ENCODE data around the gene TMA7. TPM values are rescaled to one million over a fixed set of nuclear protein-coding genes. Genes with fewer than 3 reads are reported as not detected.

The TMA7 gene
- total RNA-seq, 1 donor from 2014 or later, result 218 TPM

DNA sequence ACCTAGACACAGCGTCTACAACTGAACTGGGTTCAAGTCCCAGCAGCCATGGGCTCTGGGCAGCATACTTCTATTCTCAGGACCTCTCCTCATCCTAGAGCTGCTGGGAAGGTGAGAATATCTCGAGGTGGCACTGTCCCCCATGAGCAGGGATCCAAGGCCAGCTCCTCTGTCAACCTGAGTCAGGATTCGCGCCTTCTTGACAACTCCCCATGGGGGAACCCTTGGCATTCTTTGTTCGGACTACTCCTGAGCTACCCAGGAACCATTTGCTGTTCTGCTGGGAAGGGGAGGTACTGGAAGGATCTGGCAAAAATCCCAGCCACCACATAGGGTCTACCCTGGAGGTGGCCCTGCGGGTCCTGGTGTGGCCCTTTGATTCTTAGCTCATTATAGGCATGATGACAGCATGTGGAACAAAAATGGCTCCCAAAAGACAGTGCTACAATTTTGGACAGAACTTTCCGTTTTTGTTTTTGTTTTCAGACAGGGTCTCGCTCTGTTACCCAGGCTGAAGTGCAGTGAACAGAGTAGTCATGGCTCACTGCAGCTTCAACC lies 32.4 kb upstream of the TMA7 start:
- intact Hi-C loops (cut with micrococcal nuclease), result no loop called here

DNA sequence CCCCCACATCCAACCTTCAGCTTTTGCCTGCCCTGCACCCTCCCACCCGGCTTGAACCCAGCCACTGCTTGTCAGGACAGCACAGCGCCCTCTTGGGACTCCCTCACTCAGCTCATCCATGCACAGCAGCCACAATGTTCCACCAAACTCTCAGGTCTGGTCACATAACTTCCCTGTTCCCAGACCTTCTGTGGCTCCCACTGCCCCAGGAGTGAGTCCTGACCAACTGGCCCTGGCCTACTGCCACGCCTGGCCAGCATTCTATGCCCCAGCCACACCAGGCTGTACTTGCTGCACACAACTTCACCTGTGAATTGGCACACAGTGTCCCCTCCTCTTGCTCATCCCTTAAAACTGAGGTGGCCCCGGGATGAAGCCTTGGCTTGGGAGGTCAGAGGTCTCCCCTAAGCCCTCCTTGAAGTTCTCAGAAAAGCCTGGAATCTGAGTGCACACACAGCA lies 31.2 kb upstream of the TMA7 start:
- intact Hi-C loops (cut with micrococcal nuclease), result no loop called here

DNA sequence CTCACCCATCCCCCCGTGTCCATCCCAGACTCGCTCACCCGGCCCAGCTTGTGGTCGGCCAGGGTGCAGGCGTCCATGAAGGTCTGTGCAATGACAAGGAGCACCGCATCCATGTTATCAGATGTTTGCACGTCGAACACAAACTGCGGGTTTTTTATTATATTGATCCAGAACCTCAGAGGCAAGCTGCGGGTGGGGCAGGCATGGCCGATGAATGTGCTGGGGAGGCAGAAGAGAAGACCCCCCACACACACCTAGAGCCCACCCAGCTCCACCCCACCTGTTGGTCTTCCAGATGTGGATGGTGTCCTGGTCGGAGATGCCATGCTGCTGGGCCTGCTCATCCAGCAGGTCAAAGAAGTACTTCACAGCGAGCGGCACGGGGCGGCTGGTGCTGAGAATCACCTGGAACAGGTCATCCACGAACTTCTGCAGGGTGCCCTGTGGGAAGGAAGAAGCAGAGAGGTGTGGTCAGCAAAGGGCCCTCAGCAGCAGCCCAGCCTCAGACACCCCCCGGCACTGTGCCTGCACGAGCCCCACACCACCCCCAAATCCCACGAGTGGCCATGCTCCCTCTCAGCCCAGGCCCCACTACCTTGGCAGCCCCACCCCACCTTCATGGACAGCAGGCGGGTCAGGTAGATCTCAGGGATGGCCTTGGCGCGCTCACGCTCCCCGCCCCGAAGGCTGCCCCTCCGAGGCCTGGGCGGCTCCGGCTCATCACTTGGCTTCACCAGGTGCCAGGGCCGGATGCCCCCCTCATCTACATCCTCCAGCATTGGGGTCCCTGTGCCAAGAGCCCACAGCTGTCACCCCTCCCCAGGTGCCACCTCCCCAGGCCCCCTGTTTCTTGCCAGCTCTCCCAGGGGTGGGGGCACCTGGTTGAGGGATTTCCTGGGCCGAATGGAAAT lies 30.5 kb upstream of the TMA7 start:
- intact Hi-C loops (cut with micrococcal nuclease), result no loop called here

DNA sequence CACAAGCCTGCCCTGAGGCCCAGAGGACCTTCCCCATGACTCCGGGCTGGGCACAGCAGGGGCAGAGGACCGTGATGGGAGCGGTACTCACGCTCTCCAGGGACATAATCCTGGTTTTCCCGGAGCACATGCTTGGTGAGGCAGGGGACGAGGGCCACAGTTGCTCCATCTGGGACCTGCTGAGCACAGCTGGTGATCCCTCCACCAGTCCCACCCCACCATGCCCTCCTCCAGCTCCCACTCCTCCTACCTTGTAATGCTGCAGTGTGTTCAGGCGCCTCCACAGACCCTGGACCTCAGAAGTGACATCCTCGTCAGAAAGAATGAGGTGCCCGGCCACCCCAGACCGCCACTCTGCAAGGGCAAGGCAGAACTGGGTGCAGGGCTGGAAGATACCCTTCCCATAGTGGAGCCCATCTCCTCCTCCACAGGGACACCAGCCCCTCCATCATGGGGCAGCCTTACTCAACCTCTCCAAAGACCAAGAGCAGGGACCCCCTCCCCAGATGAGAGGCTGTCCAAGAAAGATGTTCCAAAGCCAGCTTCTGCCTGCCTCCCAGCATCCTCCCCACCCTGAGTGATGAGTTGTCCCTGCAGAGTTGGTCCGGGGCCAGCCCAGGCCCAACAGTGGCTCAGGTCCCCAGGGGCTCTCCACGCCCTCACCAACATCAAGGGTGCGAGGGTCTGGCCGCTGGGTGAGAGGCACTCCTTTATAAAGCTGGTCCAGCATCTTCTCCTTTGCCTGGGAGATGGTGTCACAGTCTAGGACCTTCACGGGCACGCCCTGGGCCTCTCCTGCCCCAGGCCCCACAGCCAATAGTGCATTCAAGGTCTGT lies 29.6 kb upstream of the TMA7 start:
- intact Hi-C loops (cut with micrococcal nuclease), result no loop called here

DNA sequence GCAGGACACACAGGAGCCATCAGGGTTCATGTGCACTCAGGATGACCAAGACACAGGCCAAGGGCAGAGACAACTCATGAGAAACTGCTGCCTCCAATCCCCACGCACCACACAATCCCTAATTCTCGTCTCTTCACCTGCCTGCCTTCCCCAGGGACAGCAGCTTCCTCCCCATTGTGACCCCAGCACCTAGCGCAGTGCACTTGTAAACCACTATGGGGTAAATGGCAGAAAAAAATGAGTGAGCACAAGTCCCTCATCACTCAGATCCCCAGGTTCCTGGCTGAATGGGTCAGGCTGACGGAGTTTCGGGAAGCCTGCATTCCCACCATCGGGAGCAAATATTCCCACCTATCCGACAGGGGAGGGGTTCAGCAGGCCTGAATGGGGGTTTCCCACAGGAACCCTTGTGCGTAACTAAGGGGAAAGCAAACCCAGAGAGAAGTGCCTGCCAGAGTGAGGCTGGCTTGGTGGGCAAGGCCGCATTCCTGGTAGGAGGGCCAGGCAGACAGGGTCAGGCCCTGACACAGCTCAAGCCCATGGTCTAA lies 28.9 kb upstream of the TMA7 start:
- intact Hi-C loops (cut with micrococcal nuclease), result no loop called here

DNA sequence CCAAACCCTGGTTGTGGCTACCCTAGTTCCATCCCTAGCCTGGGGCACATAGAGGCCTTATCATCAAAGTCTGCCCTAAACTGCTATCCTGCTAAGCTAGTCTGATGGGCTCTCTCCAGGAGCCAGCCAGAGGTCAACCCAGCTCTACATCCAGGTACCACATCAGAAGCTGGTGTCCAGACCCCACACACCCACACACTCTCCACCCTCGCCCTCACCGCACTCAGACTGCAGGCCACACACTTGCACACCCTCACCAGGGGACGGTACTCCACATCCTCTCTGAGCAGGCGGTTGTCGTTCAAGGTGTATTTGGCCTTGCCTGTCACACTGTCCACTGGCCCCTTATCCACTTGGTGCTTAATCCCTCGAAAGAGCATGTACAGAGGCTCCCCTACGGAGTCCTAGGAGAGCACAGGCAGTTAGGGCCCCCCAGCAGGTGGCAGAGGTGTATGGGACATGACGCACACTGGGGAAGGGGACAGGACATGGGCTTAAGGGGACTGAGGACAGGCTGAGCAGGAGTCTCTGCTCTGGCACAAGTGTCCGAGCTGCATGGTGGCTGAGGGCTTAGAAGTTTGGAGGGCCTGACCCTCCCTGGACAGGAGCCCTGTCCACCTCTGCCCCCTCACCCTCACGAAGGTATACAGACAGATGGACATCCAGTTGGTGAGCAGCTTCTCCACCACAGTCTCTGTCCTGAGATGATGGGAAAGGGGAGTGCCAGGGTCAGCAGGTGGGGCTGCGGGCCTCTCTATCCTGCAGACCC lies 28.3 kb upstream of the TMA7 start:
- intact Hi-C loops (cut with micrococcal nuclease), result no loop called here

DNA sequence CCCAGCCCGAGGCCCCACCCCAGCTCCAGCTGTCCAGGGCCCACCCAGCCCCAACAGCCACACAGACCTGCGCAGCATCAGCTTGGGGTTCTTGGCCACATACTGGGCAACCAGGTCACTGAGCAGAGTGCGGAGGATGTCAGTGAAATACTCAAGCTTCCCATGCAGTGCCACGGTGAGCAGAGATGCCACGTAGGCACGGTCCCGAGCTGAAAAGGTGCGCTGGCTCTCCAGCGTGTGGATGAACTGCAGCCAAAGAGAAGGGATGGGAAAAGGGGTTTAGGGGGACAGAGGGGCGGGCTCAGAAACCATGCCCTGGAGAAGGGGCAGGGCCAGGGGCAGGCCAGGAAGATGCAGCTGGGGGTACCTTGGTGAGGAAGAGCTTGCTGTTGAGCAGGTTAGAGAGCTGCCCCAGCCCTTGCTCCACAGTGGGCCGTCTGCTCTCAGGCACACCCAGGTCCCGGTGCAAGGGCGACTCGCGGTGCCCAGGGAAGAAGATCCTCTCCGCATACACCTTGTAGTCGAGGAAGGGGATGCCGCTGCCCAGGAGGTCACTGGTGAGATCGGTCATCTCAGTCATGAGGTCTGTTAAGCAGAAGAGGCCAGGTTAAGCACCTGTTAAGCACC lies 27.6 kb upstream of the TMA7 start:
- intact Hi-C loops (cut with micrococcal nuclease), result no loop called here

DNA sequence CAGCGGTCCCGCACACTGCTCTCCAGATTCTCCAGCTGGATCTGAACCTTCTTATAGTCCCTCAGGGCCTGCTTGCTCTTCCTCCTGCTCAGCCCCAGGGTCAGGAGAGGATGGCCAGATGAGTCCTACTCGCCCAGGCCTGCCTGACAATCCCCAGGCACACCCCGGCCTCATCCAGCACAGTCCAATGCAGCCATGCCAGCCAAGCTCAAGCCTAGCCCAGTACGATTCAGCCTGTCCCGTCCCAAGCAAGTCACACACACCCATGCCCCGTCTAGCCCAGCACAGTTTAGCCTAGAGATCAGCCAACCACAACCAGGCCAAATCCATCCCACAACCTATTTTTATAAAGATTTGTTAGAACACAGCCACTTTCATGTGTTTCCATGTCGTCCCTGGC lies 27.0 kb upstream of the TMA7 start:
- intact Hi-C loops (cut with micrococcal nuclease), result no loop called here

DNA sequence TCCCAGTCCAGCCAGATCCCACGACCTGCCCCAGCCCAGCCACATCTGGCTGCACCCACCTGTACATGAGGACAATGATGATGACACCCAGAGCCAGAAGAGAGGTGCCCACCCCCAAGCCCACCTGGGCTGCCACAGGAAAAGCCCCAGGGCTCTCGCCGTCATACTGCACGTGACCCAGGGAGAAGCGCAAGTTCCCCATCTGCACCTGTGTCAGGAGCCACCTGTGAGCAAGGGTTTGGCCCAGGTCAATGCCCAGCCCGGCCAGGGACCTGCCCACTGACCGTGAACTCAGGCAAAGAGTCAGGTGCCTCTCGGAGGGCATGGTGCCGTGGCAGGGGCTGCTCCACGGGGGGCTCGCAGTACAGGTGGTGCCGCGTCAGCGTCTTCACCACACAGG lies 26.4 kb upstream of the TMA7 start:
- intact Hi-C loops (cut with micrococcal nuclease), result no loop called here

DNA sequence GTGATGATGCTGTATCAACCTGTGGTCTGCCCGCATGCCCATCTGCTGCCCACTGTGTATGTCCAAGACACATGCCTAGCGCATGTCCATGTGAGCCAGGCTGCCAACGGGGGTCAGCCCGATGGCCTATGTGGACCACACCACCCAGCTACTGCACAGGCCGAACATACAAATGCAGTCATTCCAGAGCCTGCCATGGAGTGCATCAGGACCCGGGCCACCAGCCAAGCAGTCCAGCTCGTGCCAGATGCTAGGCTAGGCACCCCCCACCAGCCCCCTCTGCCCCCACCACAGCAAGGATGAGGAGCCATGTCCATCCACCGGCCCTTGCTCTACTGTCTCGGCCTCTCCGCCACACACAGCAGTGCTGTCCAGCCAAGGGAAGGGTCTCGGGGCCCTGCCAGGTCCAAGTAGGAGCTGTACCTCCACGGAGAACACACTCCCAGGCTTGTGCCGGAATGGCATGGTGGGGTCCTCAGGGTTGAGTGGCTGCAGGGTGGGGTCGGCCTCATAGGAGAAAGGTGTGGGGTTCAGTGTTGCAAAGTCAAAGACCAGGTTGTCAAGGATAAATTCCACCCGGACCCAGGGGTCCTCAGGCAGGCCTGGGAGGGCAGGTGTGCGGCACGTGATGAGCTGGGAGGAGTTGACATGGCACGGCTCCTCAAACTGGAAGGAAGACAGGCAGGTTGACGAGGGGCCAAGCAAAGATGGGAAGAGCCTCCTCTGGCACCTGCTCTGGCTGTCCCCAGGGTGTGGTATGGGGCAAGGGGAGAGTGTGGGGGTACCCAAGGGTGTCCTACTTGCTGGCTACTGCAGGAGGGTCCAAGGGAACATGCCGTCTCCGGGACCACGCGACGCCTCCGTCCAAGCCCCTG lies 25.4 kb upstream of the TMA7 start:
- intact Hi-C loops (cut with micrococcal nuclease), result no loop called here

DNA sequence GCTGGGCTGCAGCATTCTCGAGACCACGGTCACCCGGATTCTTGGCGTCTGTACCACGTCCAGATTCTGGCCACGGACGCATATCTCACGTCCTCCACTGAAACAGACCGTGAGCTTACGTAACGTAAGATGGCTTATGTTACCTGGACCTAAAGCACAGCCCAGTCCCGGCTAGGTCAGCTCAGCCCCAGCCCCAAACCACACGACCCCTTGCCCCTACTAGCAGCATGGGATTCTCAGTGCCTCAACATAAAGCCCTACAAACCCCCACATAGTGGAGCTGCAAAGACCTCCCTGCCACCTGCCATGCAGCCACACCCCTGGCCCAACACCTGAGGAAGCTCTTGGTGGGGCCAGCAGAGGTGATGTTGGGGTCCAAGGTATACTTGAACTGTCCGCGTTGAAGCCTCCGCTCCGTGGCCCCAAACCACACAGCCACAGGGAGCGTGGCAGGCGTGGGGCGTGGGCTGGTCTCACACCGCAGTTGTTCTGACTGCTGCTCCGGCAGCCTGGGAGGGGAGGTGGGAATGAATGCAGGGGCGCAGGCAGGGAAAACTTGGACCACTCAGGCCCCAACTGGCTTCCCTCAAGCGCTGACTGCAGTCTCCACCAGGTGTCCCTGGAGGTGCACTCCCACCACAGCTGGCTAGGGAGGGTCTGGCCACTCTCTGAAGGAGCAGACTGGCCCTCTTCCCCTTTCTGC lies 24.7 kb upstream of the TMA7 start:
- intact Hi-C loops (cut with micrococcal nuclease), result no loop called here

DNA sequence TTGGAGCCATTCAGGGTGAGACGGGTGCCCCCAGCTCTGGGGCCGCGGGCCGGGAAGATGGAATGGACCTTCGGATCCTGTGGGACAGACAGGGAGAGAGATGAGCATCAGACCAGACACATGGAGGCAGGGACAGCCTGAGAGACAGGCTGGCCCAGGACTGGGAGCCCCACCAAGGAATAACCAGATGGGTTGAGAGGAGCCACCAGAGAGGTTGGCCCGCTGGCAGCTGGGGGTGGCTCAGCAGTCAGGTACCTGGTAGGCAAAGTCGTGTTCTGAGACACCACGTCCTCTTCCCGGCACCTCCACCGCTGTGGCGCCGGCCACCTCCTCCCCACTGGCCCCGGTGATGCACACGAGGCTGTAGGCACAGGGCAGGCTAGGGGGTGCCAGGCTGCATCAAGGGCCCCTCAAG lies 24.0 kb upstream of the TMA7 start:
- intact Hi-C loops (cut with micrococcal nuclease), result no loop called here

DNA sequence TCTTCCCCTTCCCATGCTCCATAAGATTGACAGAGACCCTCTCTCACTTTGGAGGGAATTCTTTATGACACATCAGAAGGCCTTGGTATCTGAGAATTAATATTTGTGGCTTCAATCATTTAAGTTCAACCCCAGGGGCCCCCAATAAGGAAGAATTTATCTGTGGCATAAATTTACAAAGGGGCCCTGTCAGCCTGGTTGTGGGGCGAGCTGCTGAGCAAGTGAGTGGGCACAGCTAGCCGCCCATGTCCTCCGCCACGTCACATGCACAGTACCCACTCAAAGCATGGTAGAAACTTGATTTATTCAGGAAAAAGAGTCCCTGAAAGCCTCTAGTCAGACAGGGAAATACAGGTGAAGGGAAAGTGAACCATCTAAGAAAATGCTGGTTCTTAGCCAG lies 23.5 kb upstream of the TMA7 start:
- intact Hi-C loops (cut with micrococcal nuclease), result no loop called here

DNA sequence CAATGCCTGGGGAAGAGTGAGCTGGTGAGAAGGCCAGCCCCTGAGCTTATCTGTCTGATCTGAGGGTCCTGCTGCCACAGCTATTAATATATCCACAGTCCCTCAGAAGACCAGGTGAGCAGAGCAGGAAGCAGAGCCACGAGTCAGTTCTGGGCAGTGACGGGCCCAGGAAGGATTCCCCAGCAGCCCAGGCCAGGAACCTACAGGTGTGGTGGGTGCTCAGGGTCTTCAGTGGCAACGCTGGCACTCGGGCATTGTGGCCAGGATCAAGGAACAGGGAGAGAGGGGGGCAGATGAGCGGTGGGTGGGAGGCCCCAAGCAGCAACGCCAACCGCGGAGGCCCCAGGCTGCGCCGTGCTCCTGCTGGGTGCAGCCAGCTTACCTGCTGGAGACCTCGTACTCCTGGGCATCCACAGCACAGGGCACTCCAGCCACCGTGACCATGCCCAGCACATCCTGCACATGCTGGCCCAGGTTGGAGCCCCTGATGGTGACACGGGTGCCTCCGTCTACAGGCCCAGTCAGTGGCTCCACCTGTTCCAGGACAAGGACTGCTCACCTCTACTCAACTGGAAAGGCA lies 22.4 kb upstream of the TMA7 start:
- intact Hi-C loops (cut with micrococcal nuclease), result no loop called here

DNA sequence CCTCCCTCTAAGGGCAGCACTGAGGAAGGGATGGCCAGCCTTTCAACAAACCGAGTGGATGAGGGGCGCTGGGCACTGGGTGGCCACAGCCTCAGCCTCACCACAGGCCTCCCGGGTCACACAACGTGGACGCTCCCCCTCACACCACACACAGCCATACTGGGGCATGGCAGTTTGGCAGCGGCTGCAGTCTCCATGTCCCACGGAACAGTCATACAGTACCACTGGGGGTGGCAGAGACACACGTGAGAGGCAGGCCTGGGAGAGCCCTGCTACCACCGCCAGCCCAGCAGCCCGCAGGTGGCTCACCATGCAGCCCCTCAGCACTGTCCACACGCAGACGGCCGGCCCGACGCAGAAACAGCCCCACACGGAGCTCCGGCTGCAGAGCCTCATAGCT lies 21.9 kb upstream of the TMA7 start:
- intact Hi-C loops (cut with micrococcal nuclease), result no loop called here

DNA sequence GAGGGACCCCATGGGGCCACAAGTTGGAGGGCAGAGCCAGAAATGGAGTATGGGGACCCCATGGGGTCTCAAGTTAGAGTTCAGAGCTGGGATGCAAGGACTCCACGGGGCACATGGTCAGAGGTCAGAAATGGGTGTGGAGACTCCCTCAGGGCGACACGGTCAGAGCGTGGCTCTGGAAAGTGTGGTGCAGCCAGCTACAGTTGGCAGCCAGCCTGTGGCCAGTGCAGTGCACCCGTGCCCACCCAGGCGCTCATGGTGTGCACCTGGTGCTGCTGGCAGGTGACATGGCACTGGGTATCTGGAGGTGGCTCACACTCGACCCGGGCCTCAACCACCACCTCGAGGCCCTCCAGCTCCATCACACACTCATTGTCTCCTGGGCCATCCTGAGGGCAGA lies 21.4 kb upstream of the TMA7 start:
- intact Hi-C loops (cut with micrococcal nuclease), result no loop called here

DNA sequence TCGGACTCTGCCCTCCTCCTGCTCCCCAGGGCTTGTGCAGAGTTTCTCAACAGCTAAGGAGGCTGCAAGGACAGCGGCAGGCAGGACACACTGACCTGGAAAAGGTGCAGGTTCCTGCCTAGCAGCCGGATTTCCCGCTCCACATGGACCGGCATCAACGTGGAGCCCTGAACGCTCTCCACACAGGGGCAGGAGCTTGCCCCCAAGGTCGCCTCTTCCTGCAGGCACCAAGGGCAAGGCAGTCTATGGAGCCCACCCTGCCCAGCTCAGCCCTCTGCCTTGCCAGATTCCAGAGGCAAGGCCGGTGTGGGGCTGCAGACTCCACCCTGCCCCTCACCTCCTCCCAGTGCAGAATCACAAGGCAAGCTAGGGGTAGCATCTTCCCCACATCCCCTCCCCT lies 20.9 kb upstream of the TMA7 start:
- intact Hi-C loops (cut with micrococcal nuclease), result no loop called here

DNA sequence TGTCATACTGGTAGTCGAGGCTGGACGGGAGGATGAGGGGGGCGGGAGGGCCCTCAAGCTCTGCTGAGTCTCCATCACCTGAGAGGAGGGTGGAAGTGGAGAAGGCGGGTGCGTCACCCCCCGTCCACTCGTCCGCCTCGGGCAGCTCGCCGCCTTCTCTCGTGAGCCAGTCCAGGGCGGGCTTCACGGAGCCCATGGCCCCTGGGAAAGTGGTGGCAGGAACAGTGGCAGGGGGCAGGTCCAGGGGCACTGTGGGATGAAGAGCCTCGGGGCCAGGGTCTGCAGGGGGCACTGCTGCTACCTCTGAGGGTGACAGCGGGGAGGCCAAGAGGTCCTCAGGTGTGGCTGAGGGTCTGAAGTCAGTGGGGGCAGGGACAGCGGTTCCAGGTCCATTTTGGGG lies 20.5 kb upstream of the TMA7 start:
- intact Hi-C loops (cut with micrococcal nuclease), result no loop called here

DNA sequence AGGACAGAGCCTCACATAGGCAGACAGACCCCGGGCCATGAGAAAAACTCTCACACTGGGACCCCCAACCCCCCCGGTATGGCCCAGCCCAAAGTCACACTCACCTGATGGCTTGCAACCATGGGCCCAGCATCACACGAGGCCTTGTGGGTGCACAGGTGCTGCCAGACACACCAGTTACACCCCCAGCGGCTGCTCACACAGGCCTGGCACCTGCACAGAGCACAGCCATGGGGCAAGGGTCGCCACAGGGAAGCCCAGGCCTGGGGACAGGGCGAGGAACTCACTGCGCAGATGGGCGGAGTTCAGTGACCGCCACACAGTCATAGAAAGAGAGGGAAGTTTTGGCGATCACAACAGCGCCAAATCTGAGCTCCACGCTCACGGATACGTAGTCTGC lies 19.5 kb upstream of the TMA7 start:
- intact Hi-C loops (cut with micrococcal nuclease), result no loop called here
